HG02870 (cell line): ENCODE results near the gene RNU1-3.
"Not testable (repeated sequence)": the region's sequence is repeated elsewhere in the genome, so short reads cannot be mapped to it uniquely, and the experiment has no call there.

ENCODE experiments used
- ATAC-seq: cut with Tn5 transposase; IDR thresholded peaks from one replicate; pipeline ENCODE4 v1.9.1; 2021; ENCODE audit warnings: mild to moderate bottlenecking, moderate library complexity; ENCODE audit not compliant: unreplicated experiment

The RNU1-3 gene

GRCh38 chr1:16696507-16697150, 29.9 kb upstream of the RNU1-3 start:
- not testable (repeated sequence) for ATAC-seq

GRCh38 chr1:16694308-16694702, 27.6 kb upstream of the RNU1-3 start:
- ATAC-seq = not testable (repeated sequence)

DNA sequence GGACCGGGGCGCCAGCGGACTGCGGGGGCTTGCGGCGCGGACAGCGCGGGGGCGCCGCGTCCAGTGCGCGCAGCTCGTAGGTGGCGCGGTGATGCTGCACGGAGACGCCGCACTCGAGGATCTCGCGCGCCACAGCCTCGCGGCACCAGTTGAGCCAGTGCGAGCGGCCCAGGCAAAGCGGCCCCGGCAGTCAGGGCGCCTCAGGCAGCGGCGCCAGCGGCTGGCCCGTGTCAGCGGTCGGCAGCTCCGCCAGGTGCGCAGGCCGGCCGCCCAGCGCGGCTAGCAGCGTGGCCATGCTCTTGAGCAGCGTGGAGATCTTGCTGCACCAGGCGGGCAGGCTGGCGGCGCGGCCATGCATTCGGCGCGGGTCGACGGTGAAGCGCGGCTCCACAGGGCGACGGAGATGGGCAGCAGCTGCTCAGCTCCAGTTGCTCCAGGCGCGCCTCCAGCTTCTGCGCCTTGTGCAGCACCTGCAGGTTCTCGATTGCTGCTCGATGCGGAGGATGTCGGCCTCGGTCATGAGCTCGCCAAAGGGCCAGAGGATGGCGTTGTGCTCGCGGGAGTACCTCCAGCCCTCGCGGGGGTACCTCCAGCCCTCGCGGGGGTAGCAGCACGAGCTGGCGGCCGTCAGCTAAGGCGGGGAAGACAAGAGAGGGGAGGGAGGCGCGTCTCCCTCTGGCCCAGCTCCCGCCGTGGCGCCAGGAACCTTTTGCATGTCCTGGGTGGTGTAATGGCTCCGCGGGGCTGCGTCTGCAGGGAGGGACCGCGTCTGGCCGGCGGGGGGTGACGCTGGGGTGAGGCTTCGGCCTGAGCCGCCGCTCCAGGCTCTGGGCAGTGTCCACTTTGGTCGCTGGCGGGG, 26.9 kb upstream of the RNU1-3 start:
- not testable (repeated sequence) for ATAC-seq

DNA sequence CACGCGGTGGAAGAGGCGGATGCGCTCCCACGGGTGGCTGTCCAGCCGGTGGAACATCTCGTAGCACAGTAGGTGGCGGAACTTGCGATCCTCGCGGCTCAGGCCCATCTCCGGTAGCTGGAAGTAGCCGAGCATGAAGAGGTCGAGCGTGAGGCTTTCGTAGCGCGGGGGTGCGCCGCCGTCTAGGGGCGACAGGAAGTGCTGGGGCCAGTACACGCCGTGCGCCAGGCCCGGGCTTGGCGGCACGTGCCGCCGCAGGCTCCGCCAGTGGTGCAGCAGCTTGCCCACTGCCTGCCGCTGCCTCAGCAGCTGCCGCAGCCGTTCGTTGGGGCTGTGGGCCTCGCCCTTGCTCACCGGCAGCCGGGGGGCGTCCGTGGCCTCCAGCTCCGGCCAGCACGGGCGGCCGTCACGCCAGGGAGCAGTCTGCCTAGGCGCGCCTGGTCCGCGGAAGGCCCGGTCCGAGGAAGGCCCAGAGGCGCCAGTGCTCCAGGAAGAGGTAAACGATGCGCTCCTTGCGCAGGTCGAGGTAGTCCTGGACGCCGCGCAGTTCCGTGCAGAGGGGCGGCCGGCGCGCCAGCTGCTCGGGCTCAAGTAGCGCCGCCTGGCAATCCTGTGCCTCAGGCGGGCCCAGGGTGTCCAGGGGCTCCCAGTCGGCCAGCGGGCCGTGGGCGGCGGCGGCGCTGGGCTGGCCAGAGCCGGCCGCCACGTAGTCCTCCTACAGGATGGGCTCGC, 26.1 kb upstream of the RNU1-3 start:
- not testable (repeated sequence) for ATAC-seq

DNA sequence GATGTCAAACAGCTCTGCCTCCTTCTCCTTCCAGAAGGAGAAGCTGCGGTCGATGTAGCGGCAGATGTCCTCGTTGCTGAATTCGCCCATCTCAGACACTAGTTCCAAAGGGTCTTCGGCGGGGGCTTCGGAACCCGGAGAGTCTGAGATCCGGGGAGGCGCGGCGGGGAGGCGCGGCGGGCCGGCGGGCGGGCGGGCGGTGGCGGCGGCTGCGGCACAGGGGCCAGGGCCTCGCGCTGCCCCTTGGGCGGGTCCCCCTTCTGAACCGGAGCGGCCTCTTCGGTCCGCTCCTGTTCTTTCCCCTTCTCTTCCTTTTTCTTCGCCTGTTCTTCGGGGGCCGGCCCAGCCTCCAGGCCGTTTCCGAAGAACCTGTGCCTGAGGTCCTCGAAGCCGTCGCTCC, 25.5 kb upstream of the RNU1-3 start:
- ATAC-seq = not testable (repeated sequence)

GRCh38 chr1:16690971-16691682, 24.4 kb upstream of the RNU1-3 start:
- ATAC-seq = not testable (repeated sequence)

DNA sequence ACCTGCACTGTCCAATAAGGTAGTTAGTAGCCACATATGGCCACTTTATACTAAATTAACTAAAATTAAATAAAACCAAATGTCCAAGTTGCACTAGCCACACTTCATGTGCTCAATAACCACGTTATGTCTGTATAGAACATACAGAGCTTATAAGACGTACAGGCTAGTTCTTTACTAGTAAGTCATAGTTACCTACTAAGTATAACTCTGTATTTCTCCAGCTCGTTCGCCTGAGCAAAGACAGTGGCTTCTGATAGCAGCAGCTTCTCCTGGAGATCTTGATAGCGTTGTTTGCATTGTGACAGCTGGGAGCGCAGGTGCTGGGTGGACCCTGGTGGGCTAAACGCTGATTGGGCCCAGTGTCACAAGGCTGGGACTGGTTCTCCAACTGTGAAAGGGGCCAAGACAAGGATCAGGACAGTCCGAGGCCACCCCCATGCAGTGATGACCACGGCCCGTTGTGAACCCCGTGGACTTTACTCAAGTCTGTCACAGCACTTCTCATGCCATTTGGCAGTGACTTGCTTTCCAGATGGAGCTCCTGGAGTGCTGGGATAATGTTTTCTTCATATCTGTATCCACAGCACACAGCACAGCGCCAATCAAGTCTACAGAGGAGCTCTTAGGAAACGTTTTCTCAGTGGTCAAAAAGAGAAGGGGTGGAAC, 20.5 kb upstream of the RNU1-3 start:
- not testable (repeated sequence) for ATAC-seq

- ATAC-seq = not testable (repeated sequence)
These were observed 19.0 kb upstream of the RNU1-3 start for GRCh38 chr1:16685445-16686371.

DNA sequence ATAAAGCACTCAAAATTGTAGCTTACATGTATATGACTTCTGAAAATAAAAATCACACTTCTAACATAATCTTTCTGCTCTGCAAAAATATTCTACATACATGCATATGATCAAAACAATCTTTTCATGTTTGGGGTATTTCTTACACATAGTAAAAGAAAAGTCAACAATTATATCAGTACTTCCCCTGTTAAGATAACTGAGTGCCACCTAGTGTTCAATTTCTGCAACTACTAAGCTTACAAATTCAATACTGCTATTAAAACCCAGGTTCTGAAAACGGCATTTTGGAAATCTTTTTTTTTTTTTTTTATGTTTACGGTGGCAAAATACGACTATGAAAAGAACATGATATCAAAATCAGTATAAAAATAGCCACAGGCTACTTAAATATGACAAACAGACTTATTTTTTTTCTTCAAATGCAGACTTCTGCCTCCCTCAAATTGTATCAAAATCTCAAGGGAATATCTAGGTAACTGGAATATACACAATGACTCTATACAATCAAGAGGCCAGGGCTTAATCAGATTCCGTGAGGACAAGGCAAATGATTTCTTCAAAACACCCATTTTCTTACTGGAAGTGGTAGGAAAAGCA, 18.1 kb upstream of the RNU1-3 start:
- ATAC-seq = not testable (repeated sequence)

DNA sequence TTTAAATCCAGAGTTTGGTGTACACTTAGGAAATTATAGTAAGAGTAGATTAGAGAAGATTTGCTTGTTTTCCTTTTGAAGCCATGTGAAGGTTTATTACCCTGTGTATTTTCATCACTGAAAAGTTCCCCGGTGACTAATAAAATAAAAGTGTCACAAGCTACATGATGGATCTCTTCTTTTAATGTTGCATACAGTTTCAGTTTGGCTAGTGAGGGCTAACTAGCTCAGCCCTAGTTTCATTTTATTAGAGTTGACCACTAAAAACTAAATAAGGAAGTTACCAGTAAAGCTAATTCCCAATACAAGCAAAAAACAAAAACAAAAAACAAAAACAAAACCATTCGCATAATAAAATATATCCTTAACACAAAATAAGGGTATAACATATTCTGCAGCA, 17.4 kb upstream of the RNU1-3 start:
- ATAC-seq = not testable (repeated sequence)

GRCh38 chr1:16682803-16683202, 16.1 kb upstream of the RNU1-3 start:
- not testable (repeated sequence) for ATAC-seq

DNA sequence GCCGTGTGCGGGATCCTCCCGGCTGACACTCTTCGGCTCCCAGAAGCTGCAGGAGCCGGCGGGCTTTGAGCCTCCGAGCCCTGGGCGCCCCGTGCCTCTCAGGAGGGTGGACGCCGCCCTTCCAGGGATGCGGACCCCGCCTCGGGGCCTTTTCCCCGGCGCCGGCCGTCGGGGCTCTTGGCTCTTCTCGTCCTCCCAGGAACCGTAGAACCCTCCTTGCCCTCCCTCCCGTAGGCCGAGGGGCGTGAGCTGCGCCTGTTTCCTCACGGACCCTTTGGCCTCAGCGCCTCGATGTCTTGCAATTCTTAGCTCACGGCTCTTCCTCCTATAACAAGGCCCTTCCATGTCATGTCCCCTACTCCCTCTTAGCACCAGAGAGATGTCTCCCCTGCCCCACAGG, 13.6 kb upstream of the RNU1-3 start:
- ATAC-seq = not testable (repeated sequence)

DNA sequence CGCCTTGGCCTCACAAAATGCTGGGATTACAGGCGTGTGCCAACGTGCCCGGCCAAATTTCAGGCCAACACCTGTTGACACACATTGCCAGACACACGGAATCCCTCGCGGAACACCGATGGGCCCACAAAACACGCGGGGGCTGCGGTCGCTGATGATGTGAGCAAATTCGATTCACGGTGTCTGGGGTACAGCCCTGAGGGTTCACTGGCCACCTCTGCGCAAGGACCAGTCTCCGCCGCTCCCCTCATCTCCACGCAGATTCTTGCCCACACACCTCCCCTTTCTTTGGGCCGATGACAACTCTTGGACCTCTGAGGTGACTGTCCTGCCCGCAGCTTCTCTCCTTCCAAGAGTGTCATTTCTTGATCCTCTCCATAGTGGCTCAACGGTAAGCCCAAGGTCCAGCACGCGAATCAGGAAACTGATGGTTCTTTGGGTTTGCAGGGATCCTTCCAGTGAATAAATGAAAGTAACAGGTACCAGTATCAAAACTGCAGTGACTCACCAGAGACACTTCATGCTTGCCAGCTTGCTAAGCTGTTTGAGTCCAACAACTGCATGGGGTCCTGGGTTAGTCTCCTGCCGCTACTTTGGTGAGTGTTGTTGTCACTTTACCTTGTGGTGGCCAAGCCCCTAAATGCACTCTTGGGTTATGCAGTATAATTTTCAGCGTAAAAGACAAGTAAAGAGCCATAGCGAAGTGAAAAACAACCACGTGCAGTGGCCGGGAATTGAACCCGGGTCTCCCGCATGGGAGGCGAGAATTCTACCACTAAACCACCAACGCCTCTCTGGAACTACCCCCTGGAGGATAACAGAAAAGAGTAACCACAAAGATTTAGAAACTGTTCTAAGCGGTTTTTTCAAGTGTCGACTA, 11.0 kb upstream of the RNU1-3 start:
- no peak for ATAC-seq

GRCh38 chr1:16676661-16677523, 10.1 kb upstream of the RNU1-3 start:
- ATAC-seq = not testable (repeated sequence)

DNA sequence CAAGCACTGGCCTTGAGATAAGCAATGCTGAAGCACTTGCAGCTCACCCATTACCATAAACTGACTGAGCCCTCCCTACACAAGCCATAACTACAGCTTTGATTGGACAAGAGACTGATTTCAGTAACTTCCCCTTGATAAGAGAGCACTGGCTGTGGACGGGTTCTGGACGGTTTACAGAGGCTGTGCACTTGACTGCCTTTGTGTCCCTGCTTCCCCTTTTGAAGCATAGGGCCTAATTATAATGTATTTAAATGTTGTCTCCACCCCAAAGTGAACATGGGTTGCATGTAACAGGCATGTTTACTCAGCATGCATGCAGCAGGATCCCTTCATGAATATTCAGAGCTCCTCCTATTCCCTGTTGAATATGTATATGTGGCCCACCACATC, 8.4 kb upstream of the RNU1-3 start:
- not testable (repeated sequence) for ATAC-seq

- not testable (repeated sequence) for ATAC-seq
These were observed 7.2 kb upstream of the RNU1-3 start for GRCh38 chr1:16673976-16674375.

- not testable (repeated sequence) for ATAC-seq
These were observed 912 bp downstream of the RNU1-3 start for GRCh38 chr1:16665836-16666235.
